ENCODE results near the gene CBFA2T2.

- TF ChIP-seq CTCF (IDR thresholded peaks at IDR 0.05), result no peak
- TF ChIP-seq POLR2A (IDR thresholded peaks at IDR 0.05), result no peak
These were observed 191.4 kb downstream of the CBFA2T2 start for GRCh38 chr20:33681288-33681687.
